ENCODE measurements around the gene WNK3.

WNK3 gene

DNA sequence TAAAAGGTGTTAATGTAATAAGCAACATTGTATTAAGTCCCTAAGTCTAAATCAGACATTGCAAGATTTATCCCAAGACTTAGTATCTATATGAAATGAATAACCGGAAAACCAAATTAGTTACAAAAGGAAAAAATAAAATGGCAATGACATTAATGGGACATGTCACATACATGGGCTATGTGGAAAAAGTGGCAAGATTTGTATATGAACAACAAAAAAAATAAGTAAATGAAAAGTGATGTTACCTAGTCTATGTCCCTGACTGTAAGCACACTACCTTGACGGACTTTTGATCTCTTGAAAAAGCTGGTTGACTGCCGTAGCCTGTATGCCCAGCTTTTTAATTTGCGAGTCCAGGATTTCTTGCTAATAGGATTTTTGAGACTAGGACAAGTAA lies 119.3 kb downstream of the WNK3 start:
- DNase-seq (ENCODE audit: low read depth in 3 of 3): no peak

DNA sequence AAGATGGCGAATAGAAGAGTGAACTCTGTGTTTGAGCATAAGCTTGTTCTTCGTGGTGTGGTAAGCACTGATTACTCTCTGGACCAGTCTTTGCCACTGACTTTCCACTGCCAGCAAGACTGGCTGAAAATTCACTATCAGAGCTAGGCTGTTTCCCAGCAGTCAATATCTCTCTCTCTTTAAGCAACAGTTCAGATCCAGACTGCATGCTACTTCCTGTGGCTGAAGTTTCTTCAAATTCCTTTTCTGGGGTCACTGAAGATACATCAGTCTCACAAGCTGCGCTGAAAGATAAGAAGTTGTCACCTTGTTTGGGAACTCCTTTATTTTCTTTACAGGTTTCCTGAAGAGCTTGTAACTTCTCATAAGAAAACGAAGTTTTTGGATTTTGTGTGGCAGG lies 120.8 kb downstream of the WNK3 start:
- no peak for DNase-seq (ENCODE audit: low read depth in 3 of 3)

DNA sequence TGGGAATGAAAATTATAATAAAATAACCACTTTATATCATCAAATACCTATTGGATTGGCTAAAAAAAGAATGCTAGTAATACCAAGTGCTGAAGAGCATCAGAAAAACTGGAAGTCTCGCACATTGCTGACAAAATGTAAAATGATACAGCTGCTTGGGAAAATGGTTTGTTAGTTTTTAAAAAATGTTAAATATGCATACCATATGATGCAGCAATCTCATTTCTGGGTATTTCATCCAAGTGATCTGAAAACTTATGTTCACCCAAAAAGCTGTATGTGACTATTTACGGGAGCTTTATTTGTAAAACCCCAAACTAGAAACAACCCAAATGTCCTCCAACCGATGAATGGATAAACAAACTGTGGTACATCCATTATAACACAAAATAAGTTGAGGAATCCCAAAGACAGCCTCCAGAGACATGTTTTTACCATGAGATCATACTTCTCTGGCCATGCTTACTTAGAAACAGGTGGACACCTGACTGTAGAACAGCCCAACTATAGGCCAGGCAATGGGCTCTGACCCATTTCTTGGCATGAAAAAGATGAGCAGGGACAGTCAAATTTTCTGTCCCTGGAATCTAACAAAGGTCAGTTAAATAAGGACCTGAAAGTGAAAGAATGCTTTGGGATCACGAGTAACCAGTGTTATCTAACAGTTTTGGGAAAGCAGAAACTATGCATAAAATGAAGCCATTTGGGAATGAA lies 127.3 kb downstream of the WNK3 start:
- no peak for DNase-seq (ENCODE audit: low read depth in 3 of 3)

DNA sequence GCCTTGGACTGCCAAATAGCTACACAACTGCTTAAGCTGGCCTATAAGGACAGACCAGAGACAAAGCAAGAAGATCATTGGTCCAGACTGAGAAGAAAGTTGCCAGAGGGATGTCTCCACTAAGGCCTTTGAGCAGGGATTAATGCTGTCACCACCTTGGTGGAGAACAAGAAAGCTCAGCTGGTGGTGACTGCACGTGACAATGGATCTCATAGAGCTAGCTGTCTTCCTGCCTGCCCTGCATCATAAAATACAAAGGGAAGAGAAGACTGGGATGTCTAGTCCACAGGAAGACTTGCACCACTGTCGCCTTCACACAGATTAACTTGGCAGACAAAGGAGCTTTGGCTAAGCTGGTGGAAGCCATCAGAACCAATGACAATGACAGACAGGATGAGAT lies 134.3 kb downstream of the WNK3 start:
- no peak for DNase-seq (ENCODE audit: low read depth in 3 of 3)

DNA sequence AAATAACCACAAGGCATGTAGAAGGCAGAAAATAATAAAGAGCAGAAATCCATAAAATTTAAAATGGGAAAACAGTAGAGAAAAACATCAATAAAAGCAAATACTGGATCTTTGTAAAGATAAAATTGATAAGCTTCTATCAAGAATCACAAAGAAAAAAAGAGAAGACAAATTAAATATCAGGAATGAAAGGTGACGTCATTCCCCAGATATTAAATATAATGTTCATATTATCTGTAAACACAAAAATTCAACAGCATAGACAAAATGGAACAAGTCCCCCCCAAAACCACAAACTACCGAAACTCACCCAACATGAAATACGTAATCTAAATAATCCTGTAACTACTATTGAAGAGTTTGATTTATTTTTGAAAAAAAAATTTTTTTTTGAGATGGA lies 144.2 kb downstream of the WNK3 start:
- no peak for DNase-seq (ENCODE audit: low read depth in 3 of 3)

DNA sequence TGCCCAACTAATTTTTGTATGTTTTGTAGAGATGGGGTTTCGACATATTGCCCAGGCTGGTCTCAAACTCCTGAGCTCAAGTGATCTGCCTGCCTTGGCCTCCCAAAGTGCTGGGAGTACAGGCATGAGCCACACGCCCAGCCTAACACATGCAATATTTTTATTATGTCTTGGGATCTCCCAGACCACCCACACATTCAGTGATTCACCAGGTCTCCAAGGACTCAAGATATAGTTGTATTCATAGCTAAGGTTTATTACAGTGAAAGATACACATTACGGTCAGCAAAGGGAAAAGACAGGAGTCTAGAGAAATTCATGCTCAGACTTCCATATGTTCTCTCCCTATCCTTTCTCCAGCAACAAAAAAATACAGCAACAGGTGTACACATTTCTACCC lies 149.3 kb downstream of the WNK3 start:
- no peak for DNase-seq (ENCODE audit: low read depth in 3 of 3)

DNA sequence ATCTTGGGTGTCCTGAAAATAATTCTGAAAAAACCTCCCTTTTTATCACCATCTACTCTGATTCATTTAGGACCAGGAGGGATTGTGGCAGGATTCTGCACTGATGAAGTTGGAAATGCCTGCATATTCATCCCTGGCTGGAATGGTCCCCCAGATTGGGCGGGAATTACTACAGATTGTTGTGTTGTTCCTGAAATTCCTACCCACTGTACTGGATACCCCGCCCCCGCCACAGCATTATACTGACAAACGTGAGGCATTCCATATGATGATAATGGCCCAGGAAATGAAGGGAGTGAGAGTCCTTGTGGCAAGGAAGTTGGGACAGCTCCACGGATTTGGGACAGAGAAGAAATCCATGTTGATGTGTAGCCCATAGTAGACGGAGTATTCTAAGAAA lies 159.6 kb downstream of the WNK3 start:
- DNase-seq (ENCODE audit: low read depth in 3 of 3): no peak

DNA sequence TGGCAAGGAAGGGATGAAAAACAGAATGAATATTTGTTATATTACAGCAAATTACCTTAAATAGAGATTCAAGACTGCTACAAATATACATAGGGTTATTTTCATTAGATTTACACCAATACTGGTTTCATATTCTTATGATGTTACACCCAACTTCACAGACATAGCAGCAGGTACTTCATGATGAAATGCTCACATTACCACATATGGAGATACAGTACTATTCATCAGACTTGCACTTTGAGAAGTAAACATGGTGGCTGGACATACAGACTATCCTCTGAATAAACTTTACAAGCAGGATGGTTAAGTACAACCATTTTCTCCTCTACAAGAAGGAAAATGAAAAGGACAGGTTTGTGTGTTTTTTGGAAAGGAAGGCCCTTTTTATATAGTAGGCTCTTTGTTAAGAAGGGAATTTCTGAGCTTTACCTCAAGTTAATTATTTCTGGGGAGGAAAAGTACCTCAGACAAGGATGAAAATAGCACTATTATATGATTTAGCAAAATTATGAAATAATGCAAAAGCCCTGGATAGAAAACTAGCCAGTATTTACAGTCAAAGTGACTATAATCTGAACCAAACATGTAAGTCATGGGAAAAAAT lies 162.8 kb downstream of the WNK3 start:
- DNase-seq (ENCODE audit: low read depth in 3 of 3): no peak

DNA sequence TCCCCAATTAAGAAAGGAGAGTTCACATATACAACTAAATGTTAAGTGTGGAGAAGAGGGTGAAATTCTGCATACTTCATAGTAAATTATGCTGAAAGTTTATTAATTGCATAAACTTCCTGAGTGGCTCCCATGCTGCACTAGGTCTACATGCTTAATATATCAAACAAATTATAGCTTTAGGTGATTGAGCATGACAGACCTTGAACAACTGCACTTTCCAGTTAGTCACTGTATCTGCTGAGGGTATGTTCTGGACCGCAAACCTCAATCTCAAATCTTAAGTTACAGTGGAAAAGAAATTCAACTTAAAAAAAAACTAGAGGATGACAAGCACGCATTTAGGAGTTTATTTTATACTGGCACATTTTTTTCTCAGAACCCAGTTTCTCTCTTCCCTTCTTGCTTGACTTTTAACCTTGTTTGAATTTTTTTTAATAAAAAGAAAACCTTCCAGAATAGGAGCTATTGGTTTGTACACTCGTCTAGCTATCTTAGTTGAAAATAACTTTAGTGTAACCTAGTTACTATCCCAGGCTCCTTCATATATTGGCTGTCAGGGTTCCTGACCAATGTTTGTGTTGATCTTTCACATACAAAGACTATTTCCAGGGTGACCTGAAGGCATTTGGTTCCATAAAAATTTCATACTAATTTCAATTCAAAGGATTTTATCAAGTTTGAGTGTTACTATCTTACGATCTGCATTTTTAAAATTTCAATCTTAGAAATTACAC lies 164.6 kb downstream of the WNK3 start:
- no peak for DNase-seq (ENCODE audit: low read depth in 3 of 3)

DNA sequence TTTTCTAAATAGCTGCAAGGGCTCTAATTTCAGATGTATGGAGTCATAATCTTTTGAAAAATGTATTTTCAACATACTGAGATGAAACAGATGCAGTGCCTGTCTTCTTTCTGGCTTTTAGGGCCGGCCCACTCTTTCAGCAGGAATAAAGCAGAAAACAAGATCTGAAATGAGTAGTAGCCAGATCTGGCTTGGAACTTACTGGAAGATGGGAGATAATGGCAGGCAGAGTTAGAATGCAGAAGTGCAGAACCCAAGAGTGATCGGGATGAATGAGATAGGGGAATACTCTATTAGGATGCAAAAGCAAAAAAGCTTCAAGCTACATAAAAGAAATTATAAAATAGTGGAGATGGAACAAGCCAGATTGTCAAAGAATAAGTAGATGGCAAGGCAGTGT lies 173.4 kb downstream of the WNK3 start:
- DNase-seq (ENCODE audit: low read depth in 3 of 3): no peak

DNA sequence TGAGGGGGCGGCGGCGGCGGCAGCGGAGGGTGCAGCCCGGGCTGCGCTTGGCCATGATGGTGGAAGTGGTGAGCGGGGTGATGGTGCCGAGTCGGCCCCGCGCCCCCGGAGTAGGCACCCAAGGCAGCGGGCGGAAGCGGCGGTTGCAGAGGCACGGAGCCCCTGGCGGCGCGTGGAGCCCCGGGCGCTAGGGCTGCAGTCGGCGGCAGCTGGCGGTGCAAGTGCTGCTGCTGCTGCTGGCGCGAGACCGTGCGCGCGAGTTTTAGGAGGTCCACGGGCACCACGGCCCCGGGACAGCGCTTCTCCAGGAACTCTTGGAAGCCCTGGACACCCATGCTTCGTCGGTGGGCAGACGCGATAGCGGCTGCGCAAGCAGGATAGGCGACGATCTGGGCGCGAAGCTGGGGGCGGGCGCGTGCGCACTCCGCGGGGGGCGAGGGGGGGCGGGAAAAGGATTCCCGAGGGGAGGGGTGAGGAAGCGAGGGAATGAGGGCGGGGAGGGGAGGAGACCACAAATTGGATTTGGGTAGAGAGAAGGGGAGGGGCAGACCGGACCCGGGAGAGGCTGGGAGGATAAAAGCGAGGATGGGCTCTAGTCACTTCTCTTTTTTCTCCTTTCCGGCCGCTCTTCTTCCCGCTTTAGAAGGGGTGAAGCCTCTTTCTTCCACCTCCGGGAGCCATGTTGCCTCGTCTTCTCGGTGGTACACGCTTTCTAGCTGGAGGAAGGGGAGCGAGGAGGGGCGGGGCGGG lies 174.8 kb downstream of the WNK3 start, which contains the start of gene FAM120C:
TSS of gene FAM120C (minus strand) at position 391 of the 750 bp plus-strand sequence. CDS start at position 335, 56 bp downstream.
- peak; percentile 36 to 67 (median 42) for DNase-seq (ENCODE audit: low read depth in 3 of 3)

DNA sequence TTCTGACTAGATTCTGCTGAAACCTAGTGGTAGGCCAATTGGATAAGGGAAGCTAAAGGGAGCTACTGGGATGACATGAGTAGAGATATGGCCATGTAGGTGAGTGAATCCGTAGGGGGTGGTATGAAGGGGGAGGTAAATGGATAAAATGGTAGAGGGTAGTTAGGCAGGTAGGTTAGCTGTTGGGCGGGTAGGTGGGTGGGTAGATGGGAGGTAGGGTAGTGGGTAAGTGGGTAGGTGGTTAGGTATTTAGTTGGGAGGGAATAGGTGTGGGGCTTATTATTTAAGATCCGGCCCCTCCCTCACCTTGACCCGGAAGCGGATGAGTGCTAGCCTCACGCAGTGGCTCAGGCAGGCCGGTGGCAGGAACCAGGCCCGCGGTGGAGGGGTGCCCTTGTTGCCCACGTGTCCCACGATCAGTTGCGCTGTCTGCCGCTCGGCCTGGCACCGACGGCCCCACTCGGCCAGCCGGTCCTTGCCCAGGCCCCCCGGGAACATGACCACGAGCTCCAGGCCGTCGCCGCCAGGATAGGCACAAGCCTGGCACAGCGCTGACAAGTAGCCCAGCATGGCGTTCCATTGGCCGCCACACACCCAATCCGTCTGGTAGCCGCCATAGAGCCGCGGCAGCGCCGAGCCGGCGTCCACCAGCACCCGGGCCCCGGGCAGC lies 175.5 kb downstream of the WNK3 start:
- peak; percentile 42 to 60 (median 44) for DNase-seq (ENCODE audit: low read depth in 3 of 3)

DNA sequence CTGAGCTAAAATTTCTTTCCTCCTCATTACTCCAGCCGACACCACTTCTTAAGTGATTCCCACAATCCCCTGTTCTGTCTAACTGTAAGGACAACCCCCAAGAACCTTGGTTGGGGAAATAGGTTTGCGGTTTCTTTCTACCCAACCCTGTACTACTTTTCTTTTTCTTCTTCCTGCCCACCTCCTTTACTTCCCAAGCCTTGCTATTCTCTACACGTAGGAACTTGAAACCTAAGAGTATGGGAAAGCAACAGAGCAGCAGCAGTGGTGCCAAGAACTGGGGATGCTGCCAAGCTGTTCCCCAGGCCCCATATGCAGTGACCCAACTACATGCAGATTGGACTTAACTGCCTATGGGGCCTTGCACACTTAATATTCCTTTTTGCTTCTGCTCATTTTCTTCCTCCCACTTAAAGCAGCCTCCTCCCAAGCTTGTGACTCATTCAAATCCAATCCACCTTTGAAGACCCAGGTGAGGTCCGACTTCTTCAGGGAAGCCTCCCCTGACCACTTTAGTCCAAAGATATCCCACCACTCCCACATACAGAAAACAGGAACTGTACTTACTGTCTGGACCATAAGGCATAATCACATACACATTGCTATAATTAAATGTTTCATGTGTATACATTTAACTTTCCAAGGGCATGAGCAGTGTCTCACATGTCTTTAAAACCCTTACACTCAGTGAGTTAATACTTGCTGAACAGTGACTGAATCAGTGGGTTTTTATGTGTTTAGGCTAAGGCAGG lies 176.5 kb downstream of the WNK3 start:
- DNase-seq (ENCODE audit: low read depth in 3 of 3): no peak

DNA sequence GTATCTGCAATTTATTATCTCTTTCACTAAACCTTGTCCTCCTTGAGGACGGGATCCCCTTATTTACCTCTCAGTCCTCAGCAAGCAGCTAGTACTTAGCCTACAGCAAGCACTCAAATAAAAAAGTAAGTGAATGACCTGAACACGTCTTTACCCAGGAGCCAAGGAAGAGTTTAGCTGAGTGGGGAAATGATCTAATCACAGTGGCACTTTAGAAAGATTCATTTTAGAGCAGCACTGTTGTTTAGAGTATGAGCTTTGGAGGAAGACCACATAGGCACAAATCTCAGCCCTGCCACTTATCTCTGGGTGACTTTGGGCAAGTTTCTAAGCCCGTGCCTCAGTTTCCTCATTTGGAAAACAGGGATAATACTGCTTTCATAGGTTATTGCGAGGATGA lies 177.4 kb downstream of the WNK3 start:
- DNase-seq (ENCODE audit: low read depth in 3 of 3): no peak

DNA sequence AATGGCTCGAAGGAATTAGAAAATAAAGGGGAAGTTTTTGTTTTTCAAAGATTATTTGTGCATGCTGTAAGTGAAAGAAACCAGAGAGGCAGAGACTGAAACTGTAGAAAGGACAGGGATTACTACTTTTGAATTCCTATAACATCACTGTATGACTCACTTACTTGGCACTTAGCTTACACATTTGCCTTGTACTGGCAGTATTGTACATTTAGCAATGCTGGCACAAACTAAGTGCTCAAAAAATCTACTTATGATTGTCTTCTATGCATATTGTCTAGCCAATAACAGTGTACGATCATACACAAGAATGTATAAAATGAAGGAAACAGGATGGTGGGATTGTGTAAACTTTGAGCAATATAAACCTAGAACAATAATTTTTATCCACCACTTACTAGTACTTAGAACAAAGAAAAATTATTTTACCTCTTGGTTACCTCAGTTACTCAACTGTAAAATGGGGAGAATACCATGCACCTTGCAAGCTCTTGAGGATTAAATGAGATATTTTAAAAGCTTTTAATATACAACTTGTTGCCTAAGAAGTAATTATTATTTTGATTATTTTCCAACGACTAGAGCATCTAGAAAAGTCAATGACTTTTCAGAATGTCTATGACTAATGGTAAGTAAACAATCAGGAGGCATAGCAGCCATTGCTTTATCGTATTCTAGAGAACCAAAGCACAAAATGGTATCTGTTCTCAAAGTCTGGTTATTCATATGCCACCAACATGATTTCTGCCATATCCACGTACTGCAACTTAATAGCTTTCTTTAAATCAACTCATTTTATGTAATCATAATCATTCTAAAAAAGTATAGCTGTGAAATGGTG lies 179.5 kb downstream of the WNK3 start:
- DNase-seq (ENCODE audit: low read depth in 3 of 3): no peak

DNA sequence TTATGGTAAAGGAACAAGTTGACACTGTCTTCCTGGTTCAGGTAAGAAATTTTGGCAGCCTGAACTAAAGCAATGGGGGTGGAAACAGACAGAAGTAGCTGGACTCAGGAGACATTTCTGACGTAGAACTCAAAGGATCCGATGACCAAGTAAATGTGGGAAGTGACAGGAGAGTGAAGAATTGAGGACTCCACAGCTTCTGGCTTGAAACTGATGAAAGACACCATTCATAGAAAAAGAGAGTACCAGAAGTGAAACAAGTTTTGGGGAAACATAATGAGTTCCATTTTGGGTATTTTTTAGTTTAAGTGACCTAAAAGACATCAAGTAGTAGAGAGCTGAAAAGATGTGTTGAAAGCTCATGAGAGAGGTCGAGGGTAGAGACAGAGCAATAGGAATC lies 180.5 kb downstream of the WNK3 start:
- DNase-seq (ENCODE audit: low read depth in 3 of 3): no peak

DNA sequence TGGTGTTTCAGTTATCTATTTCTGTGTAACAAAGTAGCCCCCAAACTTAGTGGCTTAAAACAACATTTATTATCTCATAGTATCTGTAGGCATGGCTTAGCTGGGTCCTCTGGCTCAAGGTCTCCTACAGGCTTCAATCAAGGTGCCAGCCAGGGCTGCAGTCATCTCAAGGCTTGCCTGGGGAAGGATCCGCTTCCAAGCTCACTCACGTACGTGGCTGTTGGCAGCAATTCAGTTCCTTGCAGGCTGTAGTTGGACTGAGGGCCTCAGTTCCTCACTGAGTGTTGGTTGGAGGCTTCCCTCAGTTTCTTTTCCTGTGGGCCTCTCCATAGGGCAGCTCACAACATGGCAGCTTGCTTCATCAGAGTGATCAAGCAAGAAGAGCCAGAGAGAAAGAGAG lies 184.1 kb downstream of the WNK3 start:
- no peak for DNase-seq (ENCODE audit: low read depth in 3 of 3)

DNA sequence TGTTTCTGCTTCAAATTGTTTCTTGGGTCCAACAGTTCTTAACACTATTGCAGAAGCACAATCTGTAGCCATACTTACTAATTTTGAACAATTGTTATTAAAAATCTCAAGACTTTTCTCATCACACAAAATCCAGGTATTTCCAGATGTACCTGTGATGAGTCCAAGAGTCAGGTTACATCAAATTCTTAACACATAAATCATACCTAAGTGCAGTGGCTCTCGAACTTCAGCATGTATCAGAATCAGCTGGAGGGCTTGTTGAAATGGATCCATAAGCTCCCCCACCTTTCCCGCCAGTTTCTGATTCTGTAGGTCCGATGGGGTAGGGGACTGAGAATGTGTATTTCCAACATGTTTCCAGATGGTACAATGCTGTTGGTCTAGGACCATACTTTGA lies 185.4 kb downstream of the WNK3 start:
- DNase-seq (ENCODE audit: low read depth in 3 of 3): no peak

DNA sequence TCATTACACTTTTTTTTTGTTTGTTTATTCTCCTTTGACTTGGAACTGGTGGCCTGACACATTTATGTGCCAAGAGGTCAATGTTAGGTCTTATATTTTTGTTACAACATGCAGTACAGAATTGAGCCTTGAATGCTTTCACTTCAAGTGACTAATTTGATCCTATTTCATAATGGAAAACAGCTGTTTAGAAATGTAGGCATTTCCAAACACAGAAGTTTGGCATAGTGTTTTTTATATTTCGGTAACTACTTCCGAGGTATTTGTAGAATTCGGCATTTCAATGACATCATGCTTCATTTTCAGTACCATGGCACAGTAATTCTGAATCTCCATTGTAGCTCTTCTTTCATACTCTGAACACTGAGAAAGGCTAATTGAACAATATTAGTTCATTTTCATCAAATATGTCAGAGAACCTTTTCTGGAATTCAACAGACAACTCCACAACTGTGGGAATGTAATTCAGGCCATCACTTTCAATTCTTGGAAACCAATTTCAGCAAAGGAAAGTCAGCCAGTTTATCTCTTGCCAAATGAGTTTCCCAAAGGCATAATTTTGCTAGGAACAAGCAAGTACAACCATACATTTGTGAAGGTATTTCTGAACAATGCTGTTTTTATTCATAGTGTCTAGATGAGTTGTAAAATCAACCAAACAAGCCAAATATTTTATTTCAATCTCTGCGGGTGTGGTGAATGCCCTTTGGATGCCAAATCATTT lies 186.2 kb downstream of the WNK3 start:
- no peak for DNase-seq (ENCODE audit: low read depth in 3 of 3)

All from stimulated activated CD4-positive, alpha-beta T cell treated with anti-CD3 and anti-CD28 coated beads, TNF-alpha, amount 100 ng/mL, for 24 hours (primary cell).